Fibroblast of lung (primary cell): ENCODE results near the gene TMEM125. TPM values are rescaled to one million over a fixed set of nuclear protein-coding genes. Genes with fewer than 3 reads are reported as not detected.

Source experiments
- DNase-seq, 2 donors: peaks; one replicate each; pipeline versions ENCODE4 v3.0.0 to v3.0.0-alpha.2; 2010; ENCODE audit warnings: low read depth in 2 of 2
- H2AFZ ChIP-seq: 2 replicates; pipeline ENCODE4 v1.5.1; 2012; ENCODE audit warnings: low read length, control low read depth, inconsistent platforms
- H3K27ac ChIP-seq: 2 replicates; pipeline ENCODE4 v1.5.1; 2011; ENCODE audit warnings: low read length, control low read depth; ENCODE audit not compliant: insufficient read depth
- H3K27me3 ChIP-seq: 2 replicates; pipeline ENCODE4 v1.5.1; 2011; ENCODE audit warnings: mild to moderate bottlenecking, low read length; ENCODE audit not compliant: control insufficient read depth, insufficient read depth
- H3K36me3 ChIP-seq: 2 replicates; pipeline ENCODE4 v1.5.1; 2011; ENCODE audit warnings: low read length; ENCODE audit not compliant: control insufficient read depth, insufficient read depth
- H3K4me1 ChIP-seq: 2 replicates; pipeline ENCODE4 v1.5.1; 2011; ENCODE audit warnings: low read length; ENCODE audit not compliant: control insufficient read depth, insufficient read depth; ENCODE audit errors: extremely low read depth
- H3K4me2 ChIP-seq: 2 replicates; pipeline ENCODE4 v1.5.1; 2011; ENCODE audit warnings: low read length, control low read depth; ENCODE audit not compliant: insufficient read depth; ENCODE audit errors: extremely low read depth
- H3K4me3 ChIP-seq, 4 experiments: fragments of 200-600 bp in 1 of 4; sonication (generic) in 1 of 4; replicated peaks in 1 of 4; 2 replicates each; pipeline ENCODE4 v1.5.1; 2011 to 2016; ENCODE audit warnings: low read length in 4 of 4, low read depth in 3 of 4, mild to moderate bottlenecking in 3 of 4, control low read depth in 2 of 4, inconsistent platforms in 1 of 4, mixed read lengths in 1 of 4; ENCODE audit not compliant: insufficient read depth in 1 of 4; ENCODE audit errors: control extremely low read depth in 1 of 4
- H3K79me2 ChIP-seq: 2 replicates; pipeline ENCODE4 v1.5.1; 2012; ENCODE audit warnings: mild to moderate bottlenecking, low read length, inconsistent platforms; ENCODE audit not compliant: control insufficient read depth, insufficient read depth
- H3K9ac ChIP-seq: 2 replicates; pipeline ENCODE4 v1.5.1; 2011; ENCODE audit warnings: mild to moderate bottlenecking, low read length, control low read depth; ENCODE audit not compliant: insufficient read depth
- H3K9me3 ChIP-seq: 2 replicates; pipeline ENCODE4 v1.5.1; 2012; ENCODE audit warnings: low read depth, low read length; ENCODE audit not compliant: control insufficient read depth, insufficient read depth
- H4K20me1 ChIP-seq: 2 replicates; pipeline ENCODE4 v1.5.1; 2011; ENCODE audit warnings: low read length; ENCODE audit not compliant: control insufficient read depth, insufficient read depth; ENCODE audit errors: extremely low read depth
- EZH2 ChIP-seq: IDR thresholded peaks from 2 replicates; pipeline ENCODE4 v1.5.1; 2012; ENCODE audit warnings: low read length, control low read depth, mild to moderate bottlenecking; ENCODE audit errors: missing control alignments
- polyA plus RNA-seq, 2 donors: library from polyadenylated mRNA; depleted of rRNA in 1 of 2; stranded (reverse) in 1 of 2; unstranded in 1 of 2; fragments of >200 nt; gene quantifications; 2 replicates each; pipeline ENCODE4 v1.2.1, GENCODE V29; 2011 to 2012; ENCODE audit warnings: missing spikeins in 1 of 2
- total RNA-seq: library from RNA; depleted of rRNA; stranded (reverse); fragments of >200 nt; gene quantifications from 2 replicates; pipeline ENCODE4 v1.2.1, GENCODE V29; 2014
- TF ChIP-seq, protein P1 (sequence below), 2 donors: IDR thresholded peaks in 1 of 2; conservative IDR thresholded peaks in 1 of 2; 1 replicate in 1 of 2; 2 replicates in 1 of 2; pipeline ENCODE4 v1.5.1; 2011 to 2012; ENCODE audit warnings: low read length in 2 of 2, control low read depth in 1 of 2, inconsistent platforms in 1 of 2, low read depth in 1 of 2, mild to moderate bottlenecking in 1 of 2

The TMEM125 gene
- total and polyA plus RNA-seq, 2 donors (not counting 1 experiment from before 2014, with no cell fraction given): 0.03 TPM; not detected in 1

DNA sequence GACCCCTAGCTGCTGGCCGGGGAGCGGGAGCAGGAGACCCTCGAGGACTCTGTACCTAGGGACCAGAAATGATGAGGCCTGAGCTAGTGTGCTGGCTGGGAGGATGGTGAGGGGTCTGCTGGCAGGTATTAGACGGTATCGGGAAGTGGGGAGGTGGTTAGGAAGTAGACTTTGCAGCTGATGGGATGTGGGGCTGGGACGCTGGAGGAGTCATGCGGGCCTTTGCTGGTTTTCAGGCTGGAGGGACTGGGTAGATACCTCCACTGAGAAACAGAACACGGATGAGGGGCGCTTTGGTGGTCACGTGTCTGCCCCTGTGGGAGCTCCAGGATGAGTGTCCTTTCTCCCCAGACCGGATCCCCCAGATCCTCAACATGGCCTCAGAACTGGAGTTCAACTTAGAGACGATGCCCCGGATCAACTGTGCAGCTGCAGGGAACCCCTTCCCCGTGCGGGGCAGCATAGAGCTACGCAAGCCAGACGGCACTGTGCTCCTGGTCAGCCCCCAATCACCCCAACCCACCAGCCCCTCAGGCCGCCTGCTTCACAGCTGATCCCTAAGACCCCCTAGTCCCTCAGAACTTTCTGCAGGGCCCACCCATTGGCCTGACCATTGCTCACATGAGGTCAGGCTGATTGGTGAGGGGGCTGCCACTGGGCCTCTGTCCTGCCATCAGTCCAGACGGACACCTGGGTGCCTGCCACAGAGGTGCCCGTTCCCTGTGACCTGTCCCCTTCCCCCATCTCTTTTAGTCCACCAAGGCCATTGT is 39.0 kb downstream of the TMEM125 start:
- H3K27me3 ChIP-seq: no peaks in the 10 kb centered on the region
- no peaks in the 10 kb centered on the region for H3K9me3 ChIP-seq
- no peak overlapping the region for H3K9ac ChIP-seq
- no peaks in the 10 kb centered on the region for H3K36me3 ChIP-seq
- no peak for DNase-seq
- no peaks in the 10 kb centered on the region for H3K79me2 ChIP-seq
- no peak overlapping the region for H2AFZ ChIP-seq
- H3K4me3 ChIP-seq: no peak overlapping the region
- H3K4me1 ChIP-seq: no peaks in the 10 kb centered on the region
- H3K4me2 ChIP-seq: no peak overlapping the region
- no peak overlapping the region for H3K27ac ChIP-seq
- H4K20me1 ChIP-seq: no peaks in the 10 kb centered on the region
- TF ChIP-seq, protein P1, sequence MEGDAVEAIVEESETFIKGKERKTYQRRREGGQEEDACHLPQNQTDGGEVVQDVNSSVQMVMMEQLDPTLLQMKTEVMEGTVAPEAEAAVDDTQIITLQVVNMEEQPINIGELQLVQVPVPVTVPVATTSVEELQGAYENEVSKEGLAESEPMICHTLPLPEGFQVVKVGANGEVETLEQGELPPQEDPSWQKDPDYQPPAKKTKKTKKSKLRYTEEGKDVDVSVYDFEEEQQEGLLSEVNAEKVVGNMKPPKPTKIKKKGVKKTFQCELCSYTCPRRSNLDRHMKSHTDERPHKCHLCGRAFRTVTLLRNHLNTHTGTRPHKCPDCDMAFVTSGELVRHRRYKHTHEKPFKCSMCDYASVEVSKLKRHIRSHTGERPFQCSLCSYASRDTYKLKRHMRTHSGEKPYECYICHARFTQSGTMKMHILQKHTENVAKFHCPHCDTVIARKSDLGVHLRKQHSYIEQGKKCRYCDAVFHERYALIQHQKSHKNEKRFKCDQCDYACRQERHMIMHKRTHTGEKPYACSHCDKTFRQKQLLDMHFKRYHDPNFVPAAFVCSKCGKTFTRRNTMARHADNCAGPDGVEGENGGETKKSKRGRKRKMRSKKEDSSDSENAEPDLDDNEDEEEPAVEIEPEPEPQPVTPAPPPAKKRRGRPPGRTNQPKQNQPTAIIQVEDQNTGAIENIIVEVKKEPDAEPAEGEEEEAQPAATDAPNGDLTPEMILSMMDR (conservative IDR thresholded peaks at IDR 0.05 in 1 of 2, IDR thresholded peaks at IDR 0.05 in 1 of 2; ENCODE audit: low read depth in 1 of 2, low read length in 2 of 2): no peak
- no peak for TF ChIP-seq EZH2

DNA sequence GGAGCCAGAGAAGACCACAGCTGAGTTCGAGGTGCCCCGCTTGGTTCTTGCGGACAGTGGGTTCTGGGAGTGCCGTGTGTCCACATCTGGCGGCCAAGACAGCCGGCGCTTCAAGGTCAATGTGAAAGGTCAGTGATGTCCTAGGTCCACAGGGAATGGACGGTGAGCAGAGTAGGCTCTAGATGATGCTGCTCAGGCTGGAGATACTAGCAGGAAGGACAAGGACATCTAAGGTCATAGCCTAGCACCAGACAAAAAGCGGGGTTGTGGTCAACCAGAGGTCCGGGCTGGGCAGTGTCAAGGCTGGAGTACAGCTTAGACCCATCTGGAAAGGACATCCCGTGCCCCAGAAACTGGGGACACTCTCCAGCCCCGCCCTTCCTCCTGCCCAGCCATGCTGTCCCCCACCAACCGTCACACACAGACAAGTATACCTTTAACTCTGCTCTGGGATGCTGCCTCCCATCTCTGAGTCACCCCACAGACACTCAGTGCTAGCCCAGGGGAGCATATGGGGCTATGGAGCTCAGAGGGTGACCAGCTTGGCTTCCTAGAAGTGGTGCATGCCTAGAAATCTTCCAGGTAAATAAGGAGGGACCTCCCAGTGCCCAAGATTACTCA is 39.7 kb downstream of the TMEM125 start:
- Histone ChIP-seq H3K27me3 (no peaks in the 10 kb centered on the region), H3K9me3 (no peaks in the 10 kb centered on the region), H3K79me2 (no peaks in the 10 kb centered on the region), H3K4me1 (no peaks in the 10 kb centered on the region), H2AFZ (no peak overlapping the region), H3K36me3 (no peaks in the 10 kb centered on the region), H3K9ac (no peak overlapping the region), H4K20me1 (no peaks in the 10 kb centered on the region), H3K27ac (no peak overlapping the region), H3K4me2 (no peak overlapping the region), H3K4me3 (no peak overlapping the region)
- TF ChIP-seq, protein P1 (conservative IDR thresholded peaks at IDR 0.05 in 1 of 2, IDR thresholded peaks at IDR 0.05 in 1 of 2; ENCODE audit: low read depth in 1 of 2, low read length in 2 of 2): no peak
- no peak for TF ChIP-seq EZH2
- DNase-seq: no peak

DNA sequence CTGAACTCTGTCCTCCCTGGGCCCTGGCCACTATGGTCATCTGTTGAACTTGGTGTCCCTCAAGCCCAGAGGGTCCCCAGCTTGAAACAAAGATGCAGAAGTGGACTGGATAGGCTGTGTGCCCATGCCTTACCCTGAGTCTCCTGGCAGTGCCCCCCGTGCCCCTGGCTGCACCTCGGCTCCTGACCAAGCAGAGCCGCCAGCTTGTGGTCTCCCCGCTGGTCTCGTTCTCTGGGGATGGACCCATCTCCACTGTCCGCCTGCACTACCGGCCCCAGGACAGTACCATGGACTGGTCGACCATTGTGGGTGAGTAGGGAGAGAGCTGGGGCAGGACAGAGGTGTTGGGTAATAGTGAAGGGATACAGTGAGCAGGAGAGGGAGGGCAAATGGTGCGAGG is 41.7 kb downstream of the TMEM125 start:
- Histone ChIP-seq H3K79me2 (no peaks in the 10 kb centered on the region), H3K4me3 (no peak overlapping the region), H3K27ac (no peak overlapping the region), H3K36me3 (no peaks in the 10 kb centered on the region), H4K20me1 (no peaks in the 10 kb centered on the region), H3K4me2 (no peak overlapping the region), H2AFZ (no peak overlapping the region), H3K9ac (no peak overlapping the region), H3K27me3 (no peaks in the 10 kb centered on the region), H3K4me1 (no peaks in the 10 kb centered on the region), H3K9me3 (no peaks in the 10 kb centered on the region)
- TF ChIP-seq, protein P1 (conservative IDR thresholded peaks at IDR 0.05 in 1 of 2, IDR thresholded peaks at IDR 0.05 in 1 of 2; ENCODE audit: low read depth in 1 of 2, low read length in 2 of 2): no peak
- TF ChIP-seq EZH2: no peak
- no peak for DNase-seq
